DMS53 treated with DMSO at 0.1 percent for 48 hours (cell line): ENCODE measurements around the gene CFAP57.
A peak's percentile ranks its signal among the peaks of the same experiment; 100 is the strongest.

Source experiments
- DNase-seq: peaks from one replicate; lab custom pipeline; 2025; ENCODE audit not compliant: unreplicated experiment; lab: John Stamatoyannopoulos, UW

The CFAP57 gene

DNA sequence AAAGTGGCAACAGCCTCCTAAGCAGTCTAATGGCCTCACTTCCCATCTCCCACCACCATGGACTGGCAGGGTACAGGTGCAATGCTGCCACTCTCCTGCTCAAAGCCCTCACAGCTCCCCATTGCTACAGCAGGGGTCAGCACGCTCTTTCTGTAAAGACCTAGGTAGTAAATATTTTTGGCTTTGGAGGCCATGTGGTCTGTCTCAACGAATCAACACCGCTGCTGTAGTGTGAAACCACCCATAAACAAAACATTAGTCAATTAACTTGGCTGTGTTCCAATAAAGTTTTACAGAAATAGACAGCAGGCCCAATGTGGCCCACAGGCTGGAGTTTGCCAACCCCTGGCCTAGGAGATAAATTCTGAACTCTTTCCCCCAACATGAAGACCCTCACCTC lies 53.0 kb downstream of the CFAP57 start:
- DNase-seq: no peak

DNA sequence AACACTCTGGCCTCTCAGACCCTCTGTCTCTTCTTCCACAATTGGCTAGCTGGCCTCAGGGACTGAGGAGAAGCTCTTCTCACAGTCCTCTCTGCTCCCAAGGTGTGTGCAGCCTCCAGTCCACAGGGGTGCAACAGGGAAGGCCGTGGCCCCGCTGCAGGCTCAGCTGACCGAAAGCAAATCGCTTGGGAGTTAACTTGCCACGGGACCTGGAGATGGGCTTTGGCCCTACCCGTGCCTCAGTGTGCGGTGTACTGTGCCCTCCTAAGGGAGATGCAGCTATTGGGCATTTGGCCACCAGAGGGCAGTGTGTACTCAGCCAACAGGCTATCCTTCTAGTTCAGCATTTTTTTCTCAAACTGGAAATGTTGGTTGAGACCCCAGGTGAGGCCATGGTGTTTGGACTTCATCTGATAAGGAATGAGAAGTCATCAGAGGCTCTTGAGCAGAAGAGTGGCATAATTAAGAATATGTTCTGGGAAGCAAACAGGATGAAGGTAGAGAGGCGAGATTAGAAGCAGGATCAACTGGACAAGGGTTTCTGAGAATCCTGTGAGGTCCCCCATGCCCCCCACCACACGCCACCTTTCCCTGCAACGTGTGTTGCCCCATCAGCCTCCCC lies 55.1 kb downstream of the CFAP57 start:
- DNase-seq: peak; percentile 56

GRCh38 chr1:43229826-43230780 lies 58.0 kb downstream of the CFAP57 start:
- DNase-seq: no peak

DNA sequence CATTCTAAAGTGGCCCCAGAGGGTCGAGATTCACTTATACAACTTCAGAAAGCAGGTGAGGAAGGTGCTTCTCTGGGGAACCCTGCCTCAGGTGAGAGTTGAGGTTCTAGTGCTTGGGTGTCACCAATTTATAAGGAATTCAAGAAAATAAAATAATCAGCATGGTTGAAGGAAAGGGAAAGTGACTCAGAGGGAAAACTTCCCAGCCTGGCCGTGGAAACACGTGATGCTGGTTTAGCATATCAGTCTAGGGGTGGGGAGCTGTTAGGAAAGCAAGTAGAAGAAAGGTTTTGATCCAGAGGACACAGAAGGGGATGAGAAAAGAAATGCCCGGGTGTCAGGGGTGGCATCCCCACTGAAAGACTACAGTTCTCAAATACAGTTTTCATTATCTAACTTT lies 59.9 kb downstream of the CFAP57 start:
- DNase-seq: no peak

DNA sequence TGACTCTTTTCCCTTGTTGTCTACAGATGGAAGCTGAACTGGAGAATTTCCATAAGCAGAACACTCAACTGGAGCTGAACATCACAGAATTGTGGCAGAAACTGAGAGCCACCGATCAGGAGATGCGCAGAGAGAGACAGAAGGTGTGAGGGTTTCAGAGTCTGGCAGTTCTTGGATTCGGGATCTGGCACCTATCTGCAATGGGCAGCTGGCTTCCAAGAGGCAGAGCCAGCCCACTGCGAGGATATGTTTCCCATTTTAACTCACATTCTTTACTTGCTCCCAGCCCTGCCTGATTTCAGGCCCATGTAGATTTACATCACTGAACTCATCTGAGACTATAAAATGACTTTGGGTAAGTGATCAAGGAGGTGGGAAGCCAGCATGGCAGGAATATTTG lies 60.4 kb downstream of the CFAP57 start:
- no peak for DNase-seq

GRCh38 chr1:43233631-43234030 lies 61.5 kb downstream of the CFAP57 start:
- DNase-seq: no peak

DNA sequence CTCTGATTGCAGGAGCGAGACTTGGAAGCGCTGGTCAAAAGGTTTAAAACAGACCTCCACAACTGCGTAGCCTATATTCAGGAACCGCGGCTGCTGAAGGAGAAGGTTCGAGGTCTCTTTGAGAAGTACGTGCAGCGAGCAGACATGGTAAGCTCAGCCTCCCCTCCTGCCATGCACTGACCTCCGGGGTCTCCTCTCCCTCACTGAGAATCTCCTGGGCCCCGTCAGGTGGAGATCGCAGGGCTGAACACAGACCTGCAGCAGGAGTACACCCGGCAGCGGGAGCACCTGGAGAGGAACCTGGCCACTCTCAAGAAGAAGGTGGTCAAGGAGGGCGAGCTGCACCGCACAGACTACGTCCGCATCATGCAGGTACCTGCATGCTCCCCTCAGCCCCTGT lies 62.1 kb downstream of the CFAP57 start:
- no peak for DNase-seq

DNA sequence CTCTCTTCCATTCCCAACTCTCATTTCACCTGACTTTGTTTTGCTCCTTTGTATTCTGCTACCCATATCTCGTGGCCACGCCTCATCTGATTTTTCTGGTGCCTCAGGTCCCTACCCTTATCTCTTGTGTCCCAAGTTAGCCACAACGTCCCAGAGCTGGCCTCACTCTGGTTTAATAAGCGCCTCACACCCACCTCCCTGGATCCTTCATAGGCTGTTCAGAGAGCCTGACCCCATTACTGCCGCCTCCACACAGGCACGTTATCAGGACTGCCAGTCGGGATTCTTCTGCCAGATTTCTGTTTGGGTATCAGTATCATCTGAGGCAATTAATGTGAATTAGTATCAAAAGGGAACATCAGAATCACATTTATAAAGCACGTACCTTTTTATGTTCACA lies 62.9 kb downstream of the CFAP57 start:
- no peak for DNase-seq

GRCh38 chr1:43235451-43236121 lies 63.5 kb downstream of the CFAP57 start:
- DNase-seq: no peak

GRCh38 chr1:43237121-43237520 lies 65.0 kb downstream of the CFAP57 start:
- no peak for DNase-seq

DNA sequence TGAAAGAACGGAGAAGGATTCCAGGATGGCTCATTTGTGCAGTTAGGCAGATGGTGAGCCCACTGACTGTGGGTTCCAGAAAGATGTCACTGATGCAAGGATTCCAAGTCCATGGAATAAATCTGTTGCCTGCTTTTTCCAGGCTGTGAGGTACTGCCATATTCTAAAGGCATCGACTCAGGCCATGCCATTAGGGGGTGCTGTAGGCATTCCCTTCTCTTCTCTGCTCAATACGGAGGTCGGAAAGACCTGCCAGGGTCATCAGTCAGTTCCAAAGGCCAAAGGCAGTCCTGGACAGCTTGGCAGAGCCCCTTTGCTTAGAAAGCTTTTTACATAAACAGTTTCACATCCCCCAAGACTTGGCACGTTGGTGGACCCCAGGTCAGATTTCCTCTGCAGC lies 66.0 kb downstream of the CFAP57 start:
- DNase-seq: peak; percentile 72

DNA sequence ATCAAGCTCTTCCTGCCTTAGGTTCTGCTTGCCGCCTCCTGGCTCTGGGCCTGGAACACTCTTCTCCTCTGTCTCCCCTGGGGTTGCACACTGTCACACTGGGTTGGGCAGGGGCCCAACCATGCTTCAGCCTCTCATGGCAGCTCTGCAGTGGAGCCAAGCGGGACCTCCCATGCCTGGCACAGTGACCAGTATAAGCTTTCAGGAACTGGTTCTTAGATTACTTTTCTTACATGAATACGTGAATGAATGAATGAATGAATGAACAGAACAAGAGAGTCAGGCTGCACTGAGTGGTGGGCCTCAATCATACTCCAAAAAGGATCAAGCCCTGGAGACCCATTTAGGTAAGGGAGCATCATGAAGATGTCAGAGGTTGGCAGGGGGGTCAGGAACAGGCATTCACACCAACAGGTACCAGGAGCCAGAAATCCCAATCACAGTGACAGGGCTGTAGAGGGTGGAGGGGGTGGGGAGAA lies 66.9 kb downstream of the CFAP57 start:
- DNase-seq: no peak

- no peak for DNase-seq
Measured at GRCh38 chr1:43239484-43239883, 67.4 kb downstream of the CFAP57 start.

DNA sequence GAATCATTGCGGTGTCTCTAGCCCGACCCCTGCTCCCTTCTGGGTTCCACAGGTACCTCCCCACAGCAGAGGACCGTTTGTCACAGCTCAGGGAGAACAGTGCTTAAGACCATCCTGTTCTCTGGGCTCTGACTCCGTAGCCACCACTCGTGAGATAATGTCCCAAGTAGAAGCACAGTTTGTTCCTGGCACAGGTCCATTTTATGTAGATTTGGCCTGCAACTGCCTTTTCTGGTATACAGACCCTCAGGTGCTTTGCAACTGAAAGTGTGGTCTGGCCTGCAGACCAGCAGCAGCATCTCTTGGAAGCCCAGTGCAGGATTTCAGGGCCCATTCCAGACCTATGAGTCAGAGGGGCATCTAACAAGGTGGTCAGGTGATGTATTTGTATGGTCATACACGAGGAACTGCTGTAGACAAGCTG lies 69.3 kb downstream of the CFAP57 start:
- peak; percentile 5 for DNase-seq

GRCh38 chr1:43243299-43243698 lies 71.2 kb downstream of the CFAP57 start:
- no peak for DNase-seq

DNA sequence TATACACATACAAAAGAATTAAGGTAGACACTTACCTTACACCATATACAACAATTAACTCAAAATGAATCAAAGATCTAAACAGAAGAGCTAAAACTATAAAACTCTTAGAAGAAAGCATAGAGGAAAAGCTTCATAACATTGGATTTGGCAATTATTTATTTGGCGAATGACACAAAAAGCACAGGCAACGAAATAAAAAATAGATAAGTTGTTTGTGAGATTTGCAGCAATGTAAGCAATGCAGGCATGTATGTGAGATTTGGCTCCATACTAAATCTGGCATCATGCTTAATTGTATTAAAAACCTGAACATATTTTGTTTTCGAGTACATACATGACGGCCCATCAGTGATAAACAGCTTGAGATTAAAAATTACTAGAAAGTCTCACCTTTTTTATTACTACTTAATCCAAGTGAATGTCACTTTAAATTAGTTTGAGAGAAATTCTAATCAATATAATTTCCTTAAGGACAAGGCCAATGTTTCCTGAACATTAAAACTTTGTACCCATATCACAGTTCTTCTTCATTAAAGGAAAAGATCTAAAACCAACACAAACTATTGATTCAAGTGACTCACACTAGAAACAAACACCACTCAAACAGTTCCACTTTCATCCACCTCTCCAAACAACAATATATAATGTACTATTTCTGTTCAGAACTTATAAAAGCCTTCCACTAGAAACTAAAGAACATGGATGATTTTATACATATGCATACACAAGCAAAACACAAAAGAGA lies 74.5 kb downstream of the CFAP57 start:
- peak; percentile 51 for DNase-seq

GRCh38 chr1:43247256-43247921 lies 75.3 kb downstream of the CFAP57 start:
- DNase-seq: peak; percentile 47

DNA sequence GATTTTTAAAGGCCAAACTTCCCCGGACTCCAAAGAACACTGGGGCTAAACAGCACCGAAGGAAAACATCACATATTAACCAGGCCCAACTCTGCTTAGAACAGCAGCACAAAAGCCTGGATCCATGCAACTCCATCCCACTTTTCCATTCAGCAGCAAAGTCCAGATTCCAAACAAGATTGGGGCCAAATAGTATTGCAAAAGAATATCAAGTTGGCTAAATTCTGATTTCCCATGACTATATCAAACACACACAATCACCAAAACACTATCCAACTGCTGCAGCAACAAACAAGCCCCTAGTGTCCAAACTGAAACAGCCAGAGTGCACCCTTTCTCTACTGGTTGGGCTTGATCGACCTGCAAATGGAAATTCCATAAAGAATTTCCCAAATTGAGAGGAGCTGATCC lies 78.2 kb downstream of the CFAP57 start:
- no peak for DNase-seq

GRCh38 chr1:43251024-43251423 lies 78.9 kb downstream of the CFAP57 start:
- DNase-seq: no peak

DNA sequence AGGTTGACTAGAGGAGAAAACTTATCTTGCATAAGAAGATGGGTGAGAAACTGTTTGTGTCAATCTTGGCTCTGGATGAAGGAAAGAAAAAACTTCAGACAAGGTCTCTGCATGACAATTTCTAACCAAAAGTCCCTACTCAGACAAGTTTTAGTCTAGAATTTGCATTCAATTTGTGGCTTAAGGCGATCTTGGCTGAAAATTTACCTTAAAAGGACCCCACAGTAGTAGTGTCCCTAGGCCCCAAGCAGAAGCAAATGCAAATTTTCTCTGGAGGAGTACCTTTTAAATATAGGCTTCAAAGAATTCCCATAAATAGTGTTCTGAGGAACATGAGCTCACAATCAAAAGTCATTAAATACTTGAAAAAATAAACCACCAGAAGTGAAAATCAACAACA lies 80.1 kb downstream of the CFAP57 start:
- no peak for DNase-seq
